ENCODE measurements around the gene CTIF. TPM values are rescaled to one million over a fixed set of nuclear protein-coding genes. Genes with fewer than 3 reads are reported as not detected.

The CTIF gene
- total and polyA plus RNA-seq, 2 donors (not counting 1 experiment from before 2014, with no cell fraction given) = 27.2 to 28.1 TPM

- no peaks in the 10 kb centered on the region for H3K27me3 ChIP-seq (ENCODE audit: control insufficient read depth, insufficient read depth, low read length)
- no peaks in the 10 kb centered on the region for H3K9me3 ChIP-seq (ENCODE audit: control insufficient read depth, insufficient read depth, low read depth, low read length)
- TF ChIP-seq EZH2 (IDR thresholded peaks at IDR 0.05; ENCODE audit: low read length, missing control alignments) = no peak
- no peak for TF ChIP-seq CTCF (conservative IDR thresholded peaks at IDR 0.05 in 1 of 2, IDR thresholded peaks at IDR 0.05 in 1 of 2; ENCODE audit: low read depth in 1 of 2, low read length in 2 of 2)
Measured at GRCh38 chr18:48754559-48754958, 215.7 kb downstream of the CTIF start.

GRCh38 chr18:48754993-48755473 lies 216.2 kb downstream of the CTIF start:
- Histone ChIP-seq H3K4me3 (replicated peaks in 1 of 4; ENCODE audit: control extremely low read depth in 1 of 4, insufficient read depth in 1 of 4, low read depth in 3 of 4, low read length in 4 of 4) (no peak overlapping the region), H3K36me3 (ENCODE audit: control insufficient read depth, insufficient read depth, low read length) (peaks cover 6% of the 10 kb centered on the region), H2AFZ (ENCODE audit: low read length) (no peak overlapping the region), H3K9ac (ENCODE audit: insufficient read depth, low read length) (no peak overlapping the region), H3K27me3 (ENCODE audit: control insufficient read depth, insufficient read depth, low read length) (no peaks in the 10 kb centered on the region), H3K4me2 (ENCODE audit: extremely low read depth, insufficient read depth, low read length) (no peak overlapping the region), H3K9me3 (ENCODE audit: control insufficient read depth, insufficient read depth, low read depth, low read length) (no peaks in the 10 kb centered on the region), H3K27ac (ENCODE audit: insufficient read depth, low read length) (no peak overlapping the region), H3K4me1 (ENCODE audit: control insufficient read depth, extremely low read depth, insufficient read depth, low read length) (peaks cover 3% of the 10 kb centered on the region), H4K20me1 (ENCODE audit: control insufficient read depth, extremely low read depth, insufficient read depth, low read length) (no peaks in the 10 kb centered on the region), H3K79me2 (ENCODE audit: control insufficient read depth, insufficient read depth, low read length) (no peaks in the 10 kb centered on the region)
- DNase-seq (ENCODE audit: low read depth in 2 of 2) = no peak
- TF ChIP-seq EZH2 (IDR thresholded peaks at IDR 0.05; ENCODE audit: low read length, missing control alignments) = no peak
- TF ChIP-seq CTCF (conservative IDR thresholded peaks at IDR 0.05 in 1 of 2, IDR thresholded peaks at IDR 0.05 in 1 of 2; ENCODE audit: low read depth in 1 of 2, low read length in 2 of 2) = no peak

More at GRCh38 chr18:48754559-48754958, 215.7 kb downstream of the CTIF start:
- H3K4me2 ChIP-seq (ENCODE audit: extremely low read depth, insufficient read depth, low read length) = no peak overlapping the region
- DNase-seq (ENCODE audit: low read depth in 2 of 2) = no peak
- H3K9ac ChIP-seq (ENCODE audit: insufficient read depth, low read length) = no peak overlapping the region
- H2AFZ ChIP-seq (ENCODE audit: low read length) = no peak overlapping the region
- peaks cover 5% of the 10 kb centered on the region for H3K4me1 ChIP-seq (ENCODE audit: control insufficient read depth, extremely low read depth, insufficient read depth, low read length)
- no peak overlapping the region for H3K4me3 ChIP-seq (replicated peaks in 1 of 4; ENCODE audit: control extremely low read depth in 1 of 4, insufficient read depth in 1 of 4, low read depth in 3 of 4, low read length in 4 of 4)
- peaks cover 6% of the 10 kb centered on the region for H3K36me3 ChIP-seq (ENCODE audit: control insufficient read depth, insufficient read depth, low read length)
- H3K27ac ChIP-seq (ENCODE audit: insufficient read depth, low read length) = no peak overlapping the region
- H4K20me1 ChIP-seq (ENCODE audit: control insufficient read depth, extremely low read depth, insufficient read depth, low read length) = no peaks in the 10 kb centered on the region
- no peaks in the 10 kb centered on the region for H3K79me2 ChIP-seq (ENCODE audit: control insufficient read depth, insufficient read depth, low read length)

- no peak overlapping the region for H3K9ac ChIP-seq (ENCODE audit: insufficient read depth, low read length)
- no peak overlapping the region for H3K4me3 ChIP-seq (replicated peaks in 1 of 4; ENCODE audit: control extremely low read depth in 1 of 4, insufficient read depth in 1 of 4, low read depth in 3 of 4, low read length in 4 of 4)
- peaks cover 12% of the 10 kb centered on the region for H3K36me3 ChIP-seq (ENCODE audit: control insufficient read depth, insufficient read depth, low read length)
- no peaks in the 10 kb centered on the region for H3K4me1 ChIP-seq (ENCODE audit: control insufficient read depth, extremely low read depth, insufficient read depth, low read length)
- DNase-seq (ENCODE audit: low read depth in 2 of 2) = no peak
- no peaks in the 10 kb centered on the region for H4K20me1 ChIP-seq (ENCODE audit: control insufficient read depth, extremely low read depth, insufficient read depth, low read length)
- H3K27me3 ChIP-seq (ENCODE audit: control insufficient read depth, insufficient read depth, low read length) = no peaks in the 10 kb centered on the region
- no peak overlapping the region for H3K4me2 ChIP-seq (ENCODE audit: extremely low read depth, insufficient read depth, low read length)
- TF ChIP-seq CTCF (conservative IDR thresholded peaks at IDR 0.05 in 1 of 2, IDR thresholded peaks at IDR 0.05 in 1 of 2; ENCODE audit: low read depth in 1 of 2, low read length in 2 of 2) = no peak
- no peak for TF ChIP-seq EZH2 (IDR thresholded peaks at IDR 0.05; ENCODE audit: low read length, missing control alignments)
- no peaks in the 10 kb centered on the region for H3K79me2 ChIP-seq (ENCODE audit: control insufficient read depth, insufficient read depth, low read length)
- no peak overlapping the region for H3K27ac ChIP-seq (ENCODE audit: insufficient read depth, low read length)
- H2AFZ ChIP-seq (ENCODE audit: low read length) = no peak overlapping the region
- no peaks in the 10 kb centered on the region for H3K9me3 ChIP-seq (ENCODE audit: control insufficient read depth, insufficient read depth, low read depth, low read length)
Measured at GRCh38 chr18:48756511-48757226, 217.8 kb downstream of the CTIF start.
